Adrenal gland (tissue), 12 donors: ENCODE results near the gene TRIM37. TPM values are rescaled to one million over a fixed set of nuclear protein-coding genes. Genes with fewer than 3 reads are reported as not detected.
A peak's percentile ranks its signal among the peaks of the same experiment; 100 is the strongest.

Source experiments
- DNase-seq, 7 donors: peaks; one replicate each; pipeline ENCODE4 v3.0.0-alpha.2; 2019 to 2020
- H3K27ac ChIP-seq, 5 donors: fragments of 200-600 bp; sonication (generic) in 4 of 5; 1 replicate in 3 of 5; 2 replicates in 2 of 5; pipeline versions ENCODE4 v1.5.1 to v1.8.0; 2016 to 2020; ENCODE audit warnings: mild to moderate bottlenecking in 1 of 5
- H3K27me3 ChIP-seq: fragments of 200-600 bp; 2 replicates; pipeline ENCODE4 v1.8.0; 2021
- H3K36me3 ChIP-seq, 2 donors: fragments of 200-600 bp; replicated peaks in 1 of 2; 1 replicate in 1 of 2; 2 replicates in 1 of 2; pipeline versions ENCODE4 v1.5.1 to v1.8.0; 2018 to 2022
- H3K4me1 ChIP-seq, 2 donors: fragments of 200-600 bp; replicated peaks in 1 of 2; 1 replicate in 1 of 2; 2 replicates in 1 of 2; pipeline versions ENCODE4 v1.5.1 to v1.8.0; 2018 to 2021
- H3K4me3 ChIP-seq, 4 donors: fragments of 200-600 bp; sonication (generic) in 3 of 4; one replicate each; pipeline ENCODE4 v1.5.1; 2016 to 2018
- H3K9me3 ChIP-seq, 3 donors: fragments of 200-600 bp; sonication (generic) in 1 of 3; replicated peaks in 1 of 3; 1 replicate in 2 of 3; 2 replicates in 1 of 3; pipeline versions ENCODE4 v1.5.1 to v1.8.0; 2016 to 2021
- CTCF ChIP-seq, 6 experiments: fragments of 450-650 bp in 4 of 6; fragments of 200-600 bp in 2 of 6; sonication (generic) in 1 of 6; IDR thresholded peaks; 1 replicate in 5 of 6; 2 replicates in 1 of 6; pipeline versions ENCODE4 v1.5.1 to v1.8.0; 2016 to 2021; ENCODE audit warnings: antibody characterized with exemption in 6 of 6, mild to moderate bottlenecking in 2 of 6, moderate library complexity in 1 of 6
- POLR2A ChIP-seq, 2 donors: fragments of 450-650 bp; IDR thresholded peaks; one replicate each; pipeline ENCODE4 v1.6.1; 2017; ENCODE audit warnings: antibody characterized with exemption in 2 of 2, mild to moderate bottlenecking in 2 of 2, moderate library complexity in 1 of 2
- WGBS, 4 donors: extraction: QIAGEN DNeasy Blood & Tissue Kit in 2 of 4; methylation state at CpG; one replicate each; pipeline versions ENCODE4 v1.1.5 to v1.1.7; 2013 to 2017; 5-methylcytosine and 5-hydroxymethylcytosine counted together
- intact Hi-C, 2 donors: fragments of 100-400 bp; cut with DNase I; formaldehyde crosslinking; loops; one replicate each; pipeline versions ENCODE4 v1.14.1 to v1.15.0; 2022 to 2023
- polyA plus RNA-seq, 3 donors: library from polyadenylated mRNA; stranded (reverse); fragments of 200-250 nt in 2 of 3; fragments of 350-450 nt in 1 of 3; fragmentation: Illumina TruSeq in 1 of 3; extraction: RNeasy Lipid Tissue Mini Kit (QIAGEN cat#74804) in 1 of 3; gene quantifications; one replicate each; pipeline ENCODE4 v1.2.3, GENCODE V29; 2013 to 2014
- total RNA-seq, 9 donors: library from RNA; depleted of rRNA in 4 of 9; stranded (reverse); fragments of >200 nt in 4 of 9; fragments of 120-200 nt in 1 of 9; fragmentation: NEBNext Ultra II Directional in 1 of 9; extraction: Animal tissue kit (Norgen Biotek cat#: 25700) in 1 of 9; gene quantifications; one replicate each; pipeline versions ENCODE4 v1.1.0 to v1.2.4, GENCODE V29; 2013 to 2023
- donor health status: healthy with polysubstance abuse.
- donor health status: Bipolar disorder and iron deficiency.
- donor health status: DM: yes; HTN: yes; CAD: no.
- donor health status: DM: no; HTN: no; CAD: no.
- donor health status: DM: no; HTN: no; CAD: no.
- donor health status: DM: yes; HTN: yes; CAD: no.

TRIM37 gene
- total and polyA plus RNA-seq, 12 donors, result 6.0 to 37.2 (median 25.0) TPM

GRCh38 chr17:58997756-58998553, 108.7 kb downstream of the TRIM37 start:
- Histone ChIP-seq H3K4me1 (peaks cover 9 to 41% of the 10 kb centered on the region in 2 donors), H3K9me3 (no peaks in the 10 kb centered on the region), H3K36me3 (no peaks in the 10 kb centered on the region), H3K27ac (peak overlapping the region in 1 of 5 donors; percentile 36), H3K27me3 (no peaks in the 10 kb centered on the region), H3K4me3 (no peak overlapping the region)
- intact Hi-C loops, result no loop called here
- DNase-seq, result no peak
- 67 to 77% (median 72%) methylated on average over 7 of the region's 7 CpGs for WGBS, 4 donors
- no peak for TF ChIP-seq CTCF (IDR thresholded peaks at IDR 0.05)
- no peak for TF ChIP-seq POLR2A (IDR thresholded peaks at IDR 0.05)

GRCh38 chr17:58996968-58997367, 109.7 kb downstream of the TRIM37 start:
- DNase-seq, result no peak
- no peaks in the 10 kb centered on the region for H3K27me3 ChIP-seq
- WGBS, 4 donors, result 64 to 77% (median 69%) methylated on average over 4 of the region's 4 CpGs
- intact Hi-C loops, result no loop called here
- H3K27ac ChIP-seq, result peak overlapping the region in 1 of 5 donors; percentile 36
- peaks cover 0 to 31% of the 10 kb centered on the region in 2 donors for H3K4me1 ChIP-seq
- H3K36me3 ChIP-seq, result no peaks in the 10 kb centered on the region
- H3K9me3 ChIP-seq, result no peaks in the 10 kb centered on the region
- no peak overlapping the region for H3K4me3 ChIP-seq
- TF ChIP-seq CTCF (IDR thresholded peaks at IDR 0.05) (no peak), POLR2A (IDR thresholded peaks at IDR 0.05) (no peak)

- no peak for TF ChIP-seq CTCF (IDR thresholded peaks at IDR 0.05)
- TF ChIP-seq POLR2A (IDR thresholded peaks at IDR 0.05), result no peak
- intact Hi-C loops, result no loop called here
- Histone ChIP-seq H3K36me3 (no peaks in the 10 kb centered on the region), H3K27ac (no peak overlapping the region), H3K4me3 (no peak overlapping the region), H3K9me3 (no peaks in the 10 kb centered on the region), H3K27me3 (no peaks in the 10 kb centered on the region), H3K4me1 (peaks cover 0 to 26% of the 10 kb centered on the region in 2 donors)
- DNase-seq, result no peak
- 94 to 99% (median 96%) methylated on average over 7 of the region's 7 CpGs for WGBS, 4 donors
These were observed 111.3 kb downstream of the TRIM37 start for GRCh38 chr17:58995247-58995940.

GRCh38 chr17:58993311-58993710, 113.4 kb downstream of the TRIM37 start:
- peaks cover 0 to 16% of the 10 kb centered on the region in 2 donors for H3K4me1 ChIP-seq
- DNase-seq, result no peak
- H3K27me3 ChIP-seq, result no peaks in the 10 kb centered on the region
- intact Hi-C loops, result no loop called here
- H3K9me3 ChIP-seq, result no peaks in the 10 kb centered on the region
- 80 to 85% (median 84%) methylated on average over 5 of the region's 5 CpGs for WGBS, 4 donors
- no peak overlapping the region for H3K27ac ChIP-seq
- no peak for TF ChIP-seq CTCF (IDR thresholded peaks at IDR 0.05)
- TF ChIP-seq POLR2A (IDR thresholded peaks at IDR 0.05), result no peak
- H3K4me3 ChIP-seq, result no peak overlapping the region
- H3K36me3 ChIP-seq, result no peaks in the 10 kb centered on the region
